Gastroesophageal sphincter (tissue), 4 donors: Measurements from ENCODE around the gene MUS81. TPM values are rescaled to one million over a fixed set of nuclear protein-coding genes. Genes with fewer than 3 reads are reported as not detected.

Experiments used
- ATAC-seq: fragments of 150-250 bp; one replicate; pipeline ENCODE4 v1.9.1; 2016; ENCODE audit warnings: mild to moderate bottlenecking, moderate library complexity
- H3K27ac ChIP-seq, 4 donors: fragments of 200-600 bp; sonication (generic) in 3 of 4; 1 replicate in 3 of 4; 2 replicates in 1 of 4; pipeline ENCODE4 v1.5.1; 2016 to 2019
- H3K27me3 ChIP-seq: fragments of 200-600 bp; sonication (generic); one replicate; pipeline ENCODE4 v1.5.1; 2019
- H3K36me3 ChIP-seq, 2 donors: fragments of 200-600 bp; sonication (generic); one replicate each; pipeline ENCODE4 v1.5.1; 2019; ENCODE audit warnings: control low read depth in 1 of 2
- H3K4me1 ChIP-seq, 3 donors: fragments of 200-600 bp; sonication (generic); 1 replicate in 2 of 3; 2 replicates in 1 of 3; pipeline ENCODE4 v1.5.1; 2016 to 2019; ENCODE audit warnings: control low read depth in 2 of 3
- H3K4me3 ChIP-seq, 2 donors: fragments of 200-600 bp; sonication (generic); one replicate each; pipeline ENCODE4 v1.5.1; 2019; ENCODE audit warnings: mild to moderate bottlenecking in 1 of 2, moderate library complexity in 1 of 2
- H3K9me3 ChIP-seq, 3 donors: fragments of 200-600 bp; sonication (generic); one replicate each; pipeline ENCODE4 v1.5.1; 2017 to 2019; ENCODE audit warnings: control low read depth in 2 of 3
- CTCF ChIP-seq, 4 experiments: fragments of 200-600 bp in 2 of 4; fragments of 450-650 bp in 2 of 4; sonication (generic) in 1 of 4; IDR thresholded peaks; one replicate each; pipeline ENCODE4 v1.5.1; 2017 to 2019; ENCODE audit warnings: antibody characterized with exemption in 4 of 4, mild to moderate bottlenecking in 2 of 4, moderate library complexity in 2 of 4
- EP300 ChIP-seq: sonication (generic); formaldehyde crosslinking; IDR thresholded peaks from one replicate; pipeline ENCODE4 v1.6.1; 2017; ENCODE audit warnings: antibody characterized with exemption, mild to moderate bottlenecking
- POLR2A ChIP-seq, 2 donors: fragments of 450-650 bp; IDR thresholded peaks; one replicate each; pipeline ENCODE4 v1.6.1; 2017; ENCODE audit warnings: antibody characterized with exemption in 2 of 2, mild to moderate bottlenecking in 2 of 2, moderate library complexity in 1 of 2
- POLR2AphosphoS5 ChIP-seq: sonication (generic); formaldehyde crosslinking; IDR thresholded peaks from one replicate; pipeline ENCODE4 v1.6.1; 2017; ENCODE audit warnings: antibody characterized with exemption
- WGBS, 2 donors: methylation state at CpG; one replicate each; pipeline ENCODE4 v1.1.5; 2018; ENCODE audit warnings: low coverage in 1 of 2; 5-methylcytosine and 5-hydroxymethylcytosine counted together
- total RNA-seq, 4 donors: library from RNA; depleted of rRNA; stranded (reverse); fragments of >200 nt; gene quantifications; one replicate each; pipeline ENCODE4 v1.1.0, GENCODE V29; 2016

MUS81 gene
- total RNA-seq, 4 donors from 2014 or later: 37.2 to 71.7 (median 60.8) TPM

DNA sequence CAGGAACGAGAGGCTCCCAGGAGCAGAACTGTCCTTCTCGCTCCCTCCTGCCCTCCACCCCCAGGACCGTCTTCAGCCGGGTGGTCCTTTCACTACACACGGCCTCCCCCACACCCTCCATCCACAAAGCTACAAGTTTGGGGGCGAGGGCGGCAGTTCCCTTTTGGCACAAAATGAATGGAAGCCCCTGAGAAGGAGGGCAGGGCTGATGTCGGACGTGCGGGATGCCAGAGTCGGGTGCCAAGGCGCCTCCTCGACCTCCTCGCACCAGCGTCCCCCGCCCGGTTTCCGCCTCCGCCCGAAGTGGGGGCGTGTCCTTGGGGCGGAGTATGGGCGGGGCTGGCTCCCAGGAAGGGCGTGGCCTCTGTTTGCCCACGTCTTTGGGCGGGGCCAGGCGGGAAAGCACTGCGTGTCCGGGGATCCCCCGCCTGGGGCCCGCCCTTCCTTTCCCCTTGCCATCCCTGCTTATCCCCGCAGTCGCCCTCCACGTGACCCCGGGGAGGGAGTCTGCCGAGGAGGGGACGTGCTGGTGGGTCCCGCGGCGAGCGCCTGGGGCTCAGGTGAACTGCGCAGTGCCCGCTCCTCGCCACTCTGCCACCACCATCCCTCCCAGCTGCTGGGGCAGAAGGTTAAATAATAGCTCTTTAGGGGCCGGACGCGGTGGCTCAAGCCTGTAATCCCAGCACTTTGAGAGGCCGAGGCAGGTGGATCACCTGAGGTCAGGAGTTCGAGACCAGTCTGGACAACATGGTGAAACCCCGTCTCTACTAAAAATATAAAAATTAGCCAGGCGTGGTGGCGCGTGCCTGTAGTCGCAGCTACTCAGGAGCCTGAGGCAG lies 13.3 kb downstream of the MUS81 start:
- no peaks in the 10 kb centered on the region for H3K9me3 ChIP-seq
- WGBS, 2 donors: 0% methylated on average over 1 to 11 of the region's 54 CpGs
- H3K27ac ChIP-seq: peak overlapping the region; percentile 93 to 98 (median 94)
- H3K4me1 ChIP-seq: peaks cover 0 to 45% (median 17%) of the 10 kb centered on the region in 3 donors
- no peaks in the 10 kb centered on the region for H3K27me3 ChIP-seq
- H3K4me3 ChIP-seq: peak overlapping the region; percentile 69 to 87
- ATAC-seq: peak; percentile 91
- no peak for TF ChIP-seq EP300
- peak; percentile 92 for TF ChIP-seq POLR2AphosphoS5
- TF ChIP-seq POLR2A (IDR thresholded peaks at IDR 0.05): peak; percentile 62 to 66
- H3K36me3 ChIP-seq: peaks cover 0 to 24% of the 10 kb centered on the region in 2 donors

DNA sequence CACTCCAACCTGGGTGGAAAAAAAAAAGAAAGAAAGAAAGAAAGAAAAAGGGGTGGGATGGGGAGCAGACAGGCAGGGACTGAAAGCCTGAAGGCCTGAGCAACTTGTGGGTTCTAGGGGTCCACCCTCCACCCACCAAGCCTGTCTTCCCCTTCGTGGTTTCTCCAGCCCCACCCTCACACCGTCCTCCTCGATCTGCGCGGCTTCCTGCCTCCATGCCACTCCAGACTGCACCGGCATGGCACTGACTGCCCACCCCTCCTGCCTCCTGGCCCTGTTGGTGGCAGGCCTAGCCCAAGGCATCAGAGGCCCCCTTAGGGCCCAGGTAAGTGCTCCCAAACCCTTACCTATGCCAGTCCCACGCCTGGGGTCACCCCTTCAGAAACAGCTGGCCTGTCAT lies 19.4 kb downstream of the MUS81 start, which contains the start of gene CTSW:
Gene CTSW (plus strand): TSS at position 221 of the 400 bp plus-strand sequence. CDS start 18 bp downstream, at position 239.
- no peak for ATAC-seq

GRCh38 chr11:65880027-65880426 lies 19.8 kb downstream of the MUS81 start:
- H3K27me3 ChIP-seq: no peaks in the 10 kb centered on the region
- peaks cover 0 to 10% (median 7%) of the 10 kb centered on the region in 3 donors for H3K4me1 ChIP-seq
- WGBS, 2 donors: 74 to 75% methylated on average over 2 to 4 of the region's 7 CpGs
- H3K27ac ChIP-seq: no peak overlapping the region
- TF ChIP-seq EP300 (no peak), CTCF (IDR thresholded peaks at IDR 0.05) (no peak), POLR2AphosphoS5 (no peak), POLR2A (IDR thresholded peaks at IDR 0.05) (no peak)
- H3K9me3 ChIP-seq: no peaks in the 10 kb centered on the region
- no peak for ATAC-seq
- no peak overlapping the region for H3K4me3 ChIP-seq
- H3K36me3 ChIP-seq: peaks cover 0 to 29% of the 10 kb centered on the region in 2 donors

More for the DNA sequence above, 19.4 kb downstream of the MUS81 start, which contains the start of gene CTSW:
- Histone ChIP-seq H3K27me3 (no peaks in the 10 kb centered on the region), H3K27ac (no peak within 1 kb of the TSS), H3K9me3 (no peaks in the 10 kb centered on the region), H3K36me3 (peaks cover 0 to 28% of the 10 kb centered on the region in 2 donors), H3K4me3 (no peak within 1 kb of the TSS), H3K4me1 (peaks cover 0 to 5% (median 4%) of the 10 kb centered on the region in 3 donors)
- TF ChIP-seq POLR2A (IDR thresholded peaks at IDR 0.05) (no peak), EP300 (no peak), POLR2AphosphoS5 (no peak), CTCF (IDR thresholded peaks at IDR 0.05) (no peak)
- 37% methylated on average over 3 of the region's 7 CpGs; no CpG with 5 or more reads in 1 of the 2 donors for WGBS, 2 donors

DNA sequence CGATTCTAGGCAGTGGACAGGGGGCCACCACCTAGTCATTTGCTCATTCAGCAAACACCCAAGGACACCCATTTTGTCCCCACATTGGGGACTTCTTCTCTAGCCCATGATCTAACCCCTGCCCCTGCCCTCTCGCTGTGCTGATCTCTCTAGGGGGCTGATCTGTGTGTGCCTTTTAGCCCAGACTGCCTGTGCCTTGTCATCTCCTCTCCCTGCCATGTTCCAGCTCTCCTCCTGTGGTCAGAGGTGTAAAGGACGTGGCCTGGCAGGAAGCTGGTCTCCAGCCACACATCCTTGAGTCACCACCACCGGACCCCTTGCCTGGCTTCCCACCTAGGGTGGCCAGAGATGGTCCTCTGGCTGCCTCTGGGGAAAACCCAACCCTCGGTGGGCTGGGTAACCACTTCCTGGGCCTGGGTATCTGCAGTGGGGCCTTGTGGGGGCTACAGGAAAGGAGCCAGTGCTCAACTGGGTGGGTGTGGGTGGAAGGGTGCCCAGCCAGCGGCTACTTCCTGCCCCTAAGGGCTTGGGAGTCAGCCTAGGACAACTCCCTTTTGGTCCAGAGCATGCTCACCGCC lies 20.7 kb downstream of the MUS81 start:
- ATAC-seq: no peak
- no peaks in the 10 kb centered on the region for H3K27me3 ChIP-seq
- no peaks in the 10 kb centered on the region for H3K9me3 ChIP-seq
- H3K27ac ChIP-seq: no peak overlapping the region
- no CpG with 5 or more reads among the region's 7 CpGs for WGBS, 2 donors
- H3K4me1 ChIP-seq: peaks cover 0 to 12% (median 7%) of the 10 kb centered on the region in 3 donors
- TF ChIP-seq EP300 (no peak), POLR2A (IDR thresholded peaks at IDR 0.05) (no peak), POLR2AphosphoS5 (no peak), CTCF (IDR thresholded peaks at IDR 0.05) (no peak)
- H3K4me3 ChIP-seq: no peak overlapping the region
- H3K36me3 ChIP-seq: peaks cover 0 to 37% of the 10 kb centered on the region in 2 donors
